GM12878 (cell line): ENCODE measurements around the gene AP2A2.

ENCODE experiments used
- CTCF ChIP-seq, 3 experiments: IDR thresholded peaks in 2 of 3; conservative IDR thresholded peaks in 1 of 3; 2 replicates each; pipeline ENCODE4 v1.5.1; 2011; ENCODE audit warnings: low read depth in 3 of 3, low read length in 3 of 3, mild to moderate bottlenecking in 3 of 3, control low read depth in 2 of 3, moderate library complexity in 2 of 3, inconsistent platforms in 1 of 3, mixed read lengths in 1 of 3; ENCODE audit not compliant: control insufficient read depth in 2 of 3, insufficient read depth in 1 of 3; ENCODE audit errors: extremely low read depth in 1 of 3
- FOS ChIP-seq: IDR thresholded peaks from 3 replicates; pipeline ENCODE4 v1.6.1; 2011; ENCODE audit warnings: borderline replicate concordance; ENCODE audit not compliant: insufficient read length; ENCODE audit errors: extremely low read depth
- KDM1A ChIP-seq: fragments of 200-600 bp; sonication (generic); IDR thresholded peaks from 2 replicates; pipeline ENCODE4 v1.6.1; 2016; ENCODE audit warnings: borderline replicate concordance
- MYC ChIP-seq: IDR thresholded peaks from 2 replicates; pipeline ENCODE4 v1.6.1; 2011; ENCODE audit warnings: mild to moderate bottlenecking, low read length, moderate library complexity, inconsistent platforms; ENCODE audit not compliant: insufficient read depth, insufficient replicate concordance, insufficient read length, severe bottlenecking
- POLR2AphosphoS2 ChIP-seq: IDR thresholded peaks from 2 replicates; pipeline ENCODE4 v1.6.1; 2011; ENCODE audit warnings: low read depth, mild to moderate bottlenecking, low read length, improper control_type of control experiment, moderate library complexity
- REST ChIP-seq: IDR thresholded peaks from 2 replicates; pipeline ENCODE4 v1.6.1; 2012; ENCODE audit warnings: mild to moderate bottlenecking, low read depth, low read length
- SMC3 ChIP-seq: IDR thresholded peaks from 2 replicates; pipeline ENCODE4 v1.6.1; 2011; ENCODE audit warnings: low read length, improper control_type of control experiment, borderline replicate concordance
- SUZ12 ChIP-seq: fragments of 200-600 bp; sonication (generic); IDR thresholded peaks from one replicate; pipeline ENCODE4 v1.6.1; 2018; ENCODE audit warnings: antibody characterized with exemption, mild to moderate bottlenecking; ENCODE audit not compliant: unreplicated experiment
- ZNF274 ChIP-seq: IDR thresholded peaks from one replicate; pipeline ENCODE4 v1.8.0; 2011; ENCODE audit not compliant: insufficient read length, insufficient read depth

GRCh38 chr11:1044160-1044559 is 118.5 kb downstream of the AP2A2 start:
- no peak for TF ChIP-seq POLR2AphosphoS2
- no peak for TF ChIP-seq REST
- no peak for TF ChIP-seq CTCF (IDR thresholded peaks at IDR 0.05 in 2 of 3, conservative IDR thresholded peaks at IDR 0.05 in 1 of 3; ENCODE audit: control insufficient read depth in 2 of 3, extremely low read depth in 1 of 3, insufficient read depth in 1 of 3, low read depth in 3 of 3, low read length in 3 of 3)
- no peak for TF ChIP-seq KDM1A
- no peak for TF ChIP-seq ZNF274
- no peak for TF ChIP-seq SMC3
- TF ChIP-seq SUZ12: no peak
- no peak for TF ChIP-seq FOS
- TF ChIP-seq MYC: no peak
